Neural progenitor cell (in vitro differentiated cells): ENCODE measurements around the gene SLC43A2. TPM values are rescaled to one million over a fixed set of nuclear protein-coding genes. Genes with fewer than 3 reads are reported as not detected.

Experiments
- DNase-seq: peaks from one replicate; pipeline ENCODE4 v3.0.0-alpha.2; 2016; ENCODE audit warnings: low spot score
- H2AFZ ChIP-seq: fragments of 200-600 bp; sonication (generic); replicated peaks from 2 replicates; pipeline ENCODE4 v1.6.1; 2016; ENCODE audit warnings: antibody characterized with exemption
- H3F3A ChIP-seq: fragments of 200-600 bp; sonication (generic); 2 replicates; pipeline ENCODE4 v1.6.1; 2016; ENCODE audit warnings: antibody characterized with exemption, low read depth
- H3K27ac ChIP-seq: fragments of 200-600 bp; sonication (generic); 2 replicates; pipeline ENCODE4 v1.5.1; 2016; ENCODE audit warnings: mild to moderate bottlenecking
- H3K27me3 ChIP-seq: fragments of 200-600 bp; sonication (generic); 2 replicates; pipeline ENCODE4 v1.6.1; 2016; ENCODE audit warnings: mild to moderate bottlenecking, moderate library complexity
- H3K36me3 ChIP-seq: fragments of 200-600 bp; sonication (generic); 2 replicates; pipeline ENCODE4 v1.5.1; 2016
- H3K4me1 ChIP-seq: fragments of 200-600 bp; sonication (generic); 2 replicates; pipeline ENCODE4 v1.6.1; 2016; ENCODE audit warnings: mixed run types
- H3K4me2 ChIP-seq: fragments of 200-600 bp; sonication (generic); 2 replicates; pipeline ENCODE4 v1.6.1; 2016
- H3K4me3 ChIP-seq: fragments of 200-600 bp; sonication (generic); 2 replicates; pipeline ENCODE4 v1.5.1; 2016
- H3K79me2 ChIP-seq: fragments of 200-600 bp; sonication (generic); 2 replicates; pipeline ENCODE4 v1.6.1; 2016; ENCODE audit warnings: low read depth
- H3K9ac ChIP-seq: fragments of 200-600 bp; sonication (generic); 2 replicates; pipeline ENCODE4 v1.6.1; 2016
- H3K9me3 ChIP-seq: fragments of 200-600 bp; sonication (generic); 2 replicates; pipeline ENCODE4 v1.5.1; 2016; ENCODE audit warnings: low read depth
- H4K20me1 ChIP-seq: fragments of 200-600 bp; sonication (generic); 2 replicates; pipeline ENCODE4 v1.6.1; 2016; ENCODE audit warnings: low read depth
- H3K27ac Mint-ChIP-seq: 3 replicates; pipeline ENCODE4 v1.8.0; 2021; ENCODE audit warnings: mixed read lengths
- H3K27me3 Mint-ChIP-seq: 2 replicates; pipeline ENCODE4 v1.8.0; 2022; ENCODE audit warnings: low read depth, mild to moderate bottlenecking, inconsistent platforms, moderate library complexity, mixed read lengths; ENCODE audit not compliant: insufficient read depth
- H3K36me3 Mint-ChIP-seq: 3 replicates; pipeline ENCODE4 v1.8.0; 2021; ENCODE audit warnings: mixed read lengths
- H3K4me1 Mint-ChIP-seq: 3 replicates; pipeline ENCODE4 v1.8.0; 2021; ENCODE audit warnings: mixed read lengths
- H3K4me3 Mint-ChIP-seq: 3 replicates; pipeline ENCODE4 v1.8.0; 2021; ENCODE audit warnings: mild to moderate bottlenecking, moderate library complexity, mixed read lengths
- H3K9me3 Mint-ChIP-seq: 3 replicates; pipeline ENCODE4 v1.8.0; 2020; ENCODE audit warnings: mixed read lengths
- CTCF ChIP-seq: fragments of 200-600 bp; sonication (generic); IDR thresholded peaks from 2 replicates; pipeline ENCODE4 v1.5.1; 2017; ENCODE audit warnings: antibody characterized with exemption, mild to moderate bottlenecking
- EZH2 ChIP-seq: fragments of 200-600 bp; sonication (generic); IDR thresholded peaks from 2 replicates; pipeline ENCODE4 v1.6.1; 2017; ENCODE audit warnings: antibody characterized with exemption, mild to moderate bottlenecking, moderate library complexity
- EZH2phosphoT487 ChIP-seq: fragments of 200-600 bp; sonication (generic); IDR thresholded peaks from 2 replicates; pipeline ENCODE4 v1.6.1; 2017; ENCODE audit warnings: antibody characterized with exemption
- total RNA-seq: library from RNA; depleted of rRNA; stranded (reverse); fragments of >200 nt; gene quantifications from 2 replicates; pipeline ENCODE4 v1.2.3, GENCODE V29; 2015; ENCODE audit warnings: low replicate concordance

The SLC43A2 gene
- total RNA-seq, 1 donor from 2014 or later = 6.8 TPM

GRCh38 chr17:1552932-1553331 is 75.7 kb downstream of the SLC43A2 start:
- no peak for DNase-seq
- H3K9me3 Mint-ChIP-seq = no peaks in the 10 kb centered on the region
- H3K4me3 Mint-ChIP-seq = no peak overlapping the region
- no peak overlapping the region for H3K27ac Mint-ChIP-seq
- Histone ChIP-seq H3K4me3 (no peak overlapping the region), H3K9ac (no peak overlapping the region), H3K27me3 (no peaks in the 10 kb centered on the region), H3K36me3 (no peaks in the 10 kb centered on the region), H3F3A (no peaks in the 10 kb centered on the region), H3K79me2 (peaks cover 18% of the 10 kb centered on the region), H3K4me1 (peaks cover 6% of the 10 kb centered on the region), H3K27ac (no peak overlapping the region), H3K4me2 (no peak overlapping the region), H2AFZ (no peak overlapping the region), H4K20me1 (peaks cover 58% of the 10 kb centered on the region), H3K9me3 (no peaks in the 10 kb centered on the region)
- H3K36me3 Mint-ChIP-seq = peaks cover 27% of the 10 kb centered on the region
- no peak for TF ChIP-seq EZH2
- TF ChIP-seq CTCF = no peak
- no peak for TF ChIP-seq EZH2phosphoT487
- H3K27me3 Mint-ChIP-seq = peaks cover 8% of the 10 kb centered on the region
- peaks cover 25% of the 10 kb centered on the region for H3K4me1 Mint-ChIP-seq

GRCh38 chr17:1551741-1552140 is 76.9 kb downstream of the SLC43A2 start:
- H4K20me1 ChIP-seq = peaks cover 48% of the 10 kb centered on the region
- H3K4me2 ChIP-seq = no peak overlapping the region
- H3K4me3 ChIP-seq = no peak overlapping the region
- H3K27me3 ChIP-seq = no peaks in the 10 kb centered on the region
- H3K9ac ChIP-seq = no peak overlapping the region
- Mint-ChIP-seq H3K9me3 (no peaks in the 10 kb centered on the region), H3K27me3 (peaks cover 5% of the 10 kb centered on the region), H3K4me3 (no peak overlapping the region), H3K27ac (no peak overlapping the region), H3K36me3 (peaks cover 24% of the 10 kb centered on the region), H3K4me1 (peaks cover 25% of the 10 kb centered on the region)
- no peak overlapping the region for H2AFZ ChIP-seq
- no peaks in the 10 kb centered on the region for H3K9me3 ChIP-seq
- no peak overlapping the region for H3K27ac ChIP-seq
- peaks cover 10% of the 10 kb centered on the region for H3K79me2 ChIP-seq
- no peaks in the 10 kb centered on the region for H3F3A ChIP-seq
- no peak for TF ChIP-seq EZH2phosphoT487
- no peak for TF ChIP-seq EZH2
- no peak for TF ChIP-seq CTCF
- no peak for DNase-seq
- peaks cover 6% of the 10 kb centered on the region for H3K4me1 ChIP-seq
- H3K36me3 ChIP-seq = no peaks in the 10 kb centered on the region

DNA sequence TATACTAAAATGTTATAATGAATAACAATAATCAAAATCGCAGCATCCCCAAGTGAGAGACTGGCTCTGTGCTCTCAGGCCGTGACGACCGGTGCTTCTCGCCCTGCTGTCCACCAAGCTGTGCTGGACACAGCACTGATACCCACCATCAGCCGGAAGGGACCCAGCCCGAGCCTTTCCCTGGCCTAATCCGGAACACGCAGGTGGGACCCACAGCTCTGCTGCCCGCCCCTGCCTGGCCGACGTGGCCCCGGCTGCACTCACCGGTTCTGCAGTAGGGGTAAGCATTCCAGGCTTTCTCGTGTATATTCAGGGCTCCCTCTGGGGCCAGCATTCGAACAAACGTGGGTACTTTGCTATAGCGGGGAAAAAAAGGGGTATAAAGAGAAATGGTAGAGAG is 80.6 kb downstream of the SLC43A2 start:
- H3K27me3 Mint-ChIP-seq = peaks cover 2% of the 10 kb centered on the region
- Histone ChIP-seq H3K9ac (no peak overlapping the region), H3K79me2 (no peaks in the 10 kb centered on the region), H3K36me3 (no peaks in the 10 kb centered on the region), H3K4me3 (no peak overlapping the region), H3K27me3 (no peaks in the 10 kb centered on the region), H3K27ac (no peak overlapping the region), H2AFZ (no peak overlapping the region), H4K20me1 (peaks cover 18% of the 10 kb centered on the region), H3K4me2 (no peak overlapping the region), H3F3A (no peaks in the 10 kb centered on the region), H3K4me1 (no peaks in the 10 kb centered on the region), H3K9me3 (no peaks in the 10 kb centered on the region)
- peaks cover 27% of the 10 kb centered on the region for H3K36me3 Mint-ChIP-seq
- H3K9me3 Mint-ChIP-seq = no peaks in the 10 kb centered on the region
- TF ChIP-seq EZH2phosphoT487 (no peak), CTCF (no peak), EZH2 (no peak)
- H3K4me1 Mint-ChIP-seq = peaks cover 2% of the 10 kb centered on the region
- no peak overlapping the region for H3K4me3 Mint-ChIP-seq
- no peak overlapping the region for H3K27ac Mint-ChIP-seq
- no peak for DNase-seq
